SK-N-MC (cell line): ENCODE results near the gene ITPR2.

ENCODE experiments used
- EZH2 ChIP-seq: fragments of 200-600 bp; sonication (generic); IDR thresholded peaks from one replicate; pipeline ENCODE4 v1.6.1; 2017; ENCODE audit warnings: antibody characterized with exemption
- POLR2AphosphoS5 ChIP-seq: IDR thresholded peaks from 2 replicates; pipeline ENCODE4 v1.6.1; 2012; ENCODE audit warnings: mild to moderate bottlenecking, low read depth, low read length, borderline replicate concordance

- TF ChIP-seq POLR2AphosphoS5 (no peak), EZH2 (no peak)
These were observed 6.6 kb downstream of the ITPR2 start for GRCh38 chr12:26826437-26826836.
